Prostate gland (tissue), 2 donors: ENCODE data around the gene PCDHGA11. TPM values are rescaled to one million over a fixed set of nuclear protein-coding genes. Genes with fewer than 3 reads are reported as not detected.
"Not testable (repeated sequence)": the region's sequence is repeated elsewhere in the genome, so short reads cannot be mapped to it uniquely, and the experiment has no call there.

Source experiments
- DNase-seq: peaks from one replicate; pipeline ENCODE4 v3.0.0-alpha.2; 2019; ENCODE audit warnings: low spot score
- H3K27ac ChIP-seq, 2 donors: fragments of 200-600 bp; sonication (generic); 2 replicates each; pipeline ENCODE4 v1.5.1; 2017 to 2019
- H3K27me3 ChIP-seq: fragments of 200-600 bp; sonication (generic); replicated peaks from 2 replicates; pipeline ENCODE4 v1.5.1; 2019; ENCODE audit not compliant: insufficient read depth
- H3K36me3 ChIP-seq, 2 donors: fragments of 200-600 bp; sonication (generic); 1 replicate in 1 of 2; 2 replicates in 1 of 2; pipeline versions ENCODE4 v1.5.1 to v1.8.1; 2017 to 2019
- H3K4me1 ChIP-seq: fragments of 200-600 bp; sonication (generic); replicated peaks from 2 replicates; pipeline ENCODE4 v1.5.1; 2019
- H3K4me3 ChIP-seq, 2 donors: fragments of 200-600 bp; sonication (generic); 2 replicates each; pipeline ENCODE4 v1.5.1; 2017 to 2019
- H3K9me3 ChIP-seq: fragments of 200-600 bp; sonication (generic); 2 replicates; pipeline ENCODE4 v1.5.1; 2017
- CTCF ChIP-seq, 4 experiments: fragments of 200-600 bp in 2 of 4; fragments of 450-650 bp in 2 of 4; sonication (generic) in 2 of 4; IDR thresholded peaks; 1 replicate in 3 of 4; 2 replicates in 1 of 4; pipeline ENCODE4 v1.5.1; 2016 to 2019; ENCODE audit warnings: antibody characterized with exemption in 4 of 4, mild to moderate bottlenecking in 2 of 4, moderate library complexity in 2 of 4
- POLR2A ChIP-seq: fragments of 450-650 bp; IDR thresholded peaks from one replicate; pipeline ENCODE4 v1.6.1; 2016; ENCODE audit warnings: antibody characterized with exemption, mild to moderate bottlenecking
- POLR2AphosphoS5 ChIP-seq: sonication (generic); formaldehyde crosslinking; IDR thresholded peaks from one replicate; pipeline ENCODE4 v1.6.1; 2017; ENCODE audit warnings: antibody characterized with exemption
- WGBS: methylation state at CpG from one replicate; pipeline ENCODE4 v1.1.5; 2018; 5-methylcytosine and 5-hydroxymethylcytosine counted together
- intact Hi-C: fragments of 100-400 bp; cut with DNase I; formaldehyde crosslinking; loops from one replicate; pipeline ENCODE4 v1.14.2; 2022
- total RNA-seq, 2 donors: library from RNA; depleted of rRNA; stranded (reverse); fragments of >200 nt; gene quantifications; one replicate each; pipeline ENCODE4 v1.1.0, GENCODE V29; 2016

Gene PCDHGA11
- total RNA-seq, 2 donors from 2014 or later: 2.9 to 3.4 TPM

GRCh38 chr5:141382469-141383294 lies 38.2 kb upstream of the PCDHGA11 start, which contains the start of gene PCDHGA7:
TSS of gene PCDHGA7 (plus strand) at chr5:141382742. CDS start at chr5:141382900, 158 bp downstream.
- no peak within 1 kb of the TSS for H3K27ac ChIP-seq
- H3K27me3 ChIP-seq: no peaks in the 10 kb centered on the region
- no peak for DNase-seq
- TF ChIP-seq CTCF (IDR thresholded peaks at IDR 0.05) (peak in 1 of 4 experiments; percentile 8), POLR2AphosphoS5 (no peak), POLR2A (no peak)
- intact Hi-C loops: no loop called here
- peak within 1 kb of the TSS; percentile 11 to 17 for H3K4me3 ChIP-seq
- no peaks in the 10 kb centered on the region for H3K4me1 ChIP-seq
- WGBS: 15% methylated on average over 37 of the region's 37 CpGs
- H3K9me3 ChIP-seq: no peaks in the 10 kb centered on the region
- no peaks in the 10 kb centered on the region for H3K36me3 ChIP-seq

GRCh38 chr5:141383345-141383744 lies 37.5 kb upstream of the PCDHGA11 start:
- TF ChIP-seq CTCF (IDR thresholded peaks at IDR 0.05): no peak
- TF ChIP-seq POLR2AphosphoS5: no peak
- no peak for TF ChIP-seq POLR2A
- no peaks in the 10 kb centered on the region for H3K9me3 ChIP-seq
- intact Hi-C loops: no loop called here
- H3K27ac ChIP-seq: no peak overlapping the region
- no peak for DNase-seq
- H3K4me3 ChIP-seq: no peak overlapping the region
- WGBS: 24% methylated on average over 21 of the region's 21 CpGs
- H3K36me3 ChIP-seq: no peaks in the 10 kb centered on the region
- H3K27me3 ChIP-seq: no peaks in the 10 kb centered on the region
- H3K4me1 ChIP-seq: no peaks in the 10 kb centered on the region

- Histone ChIP-seq H3K27ac (no peak overlapping the region), H3K4me1 (no peaks in the 10 kb centered on the region), H3K27me3 (peaks cover 1% of the 10 kb centered on the region), H3K4me3 (no peak overlapping the region), H3K36me3 (no peaks in the 10 kb centered on the region), H3K9me3 (no peaks in the 10 kb centered on the region)
- intact Hi-C loops: no loop called here
- WGBS: 31% methylated on average over 30 of the region's 43 CpGs
- DNase-seq: no peak
- TF ChIP-seq POLR2AphosphoS5 (no peak), POLR2A (no peak), CTCF (IDR thresholded peaks at IDR 0.05) (no peak)
Measured at GRCh38 chr5:141384471-141385267, 36.2 kb upstream of the PCDHGA11 start.

GRCh38 chr5:141387557-141388311 lies 33.1 kb upstream of the PCDHGA11 start, which contains the start of gene PCDHGB4:
TSS of gene PCDHGB4 (plus strand) at chr5:141387698. CDS start at chr5:141387885, 187 bp downstream.
- H3K4me1 ChIP-seq, DNase-seq, H3K36me3 ChIP-seq, H3K9me3 ChIP-seq, H3K27me3 ChIP-seq, intact Hi-C loops, H3K4me3 ChIP-seq, H3K27ac ChIP-seq: not testable (repeated sequence)
- WGBS: 9% methylated on average over 18 of the region's 40 CpGs
- TF ChIP-seq CTCF (IDR thresholded peaks at IDR 0.05): peak in 3 of 4 experiments; percentile 12 to 53 (median 46)
